Measurements from ENCODE around the gene CCDC197. TPM values are rescaled to one million over a fixed set of nuclear protein-coding genes. Genes with fewer than 3 reads are reported as not detected.

Gene CCDC197
- total RNA-seq, 1 donor from 2014 or later = not detected

DNA sequence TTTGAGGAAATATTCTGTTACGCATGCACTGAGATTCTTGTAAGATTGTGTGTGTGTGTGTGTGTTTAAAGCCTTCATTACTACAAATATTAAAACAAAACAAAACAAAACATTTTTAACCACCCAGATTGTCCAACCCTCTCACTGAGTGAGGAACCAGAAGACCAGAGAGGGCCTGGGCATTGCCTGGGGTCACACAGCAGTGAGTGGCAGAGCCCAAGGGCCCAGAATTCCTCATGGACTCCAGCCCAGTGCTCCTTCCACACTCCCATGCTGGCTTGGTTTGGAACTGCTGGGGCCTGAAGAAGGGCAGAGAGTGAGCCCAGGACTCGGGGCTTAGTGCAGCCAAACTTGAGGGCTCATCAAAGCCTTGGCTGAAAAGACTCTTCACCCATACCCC is 27.4 kb downstream of the CCDC197 start:
- H3K27me3 Mint-ChIP-seq (ENCODE audit: low read depth) = peaks cover 4% of the 10 kb centered on the region
- no peaks in the 10 kb centered on the region for H3K36me3 Mint-ChIP-seq (ENCODE audit: low read depth)
- no peak overlapping the region for H3K4me3 Mint-ChIP-seq (ENCODE audit: unreplicated experiment)
- H3K27ac Mint-ChIP-seq (ENCODE audit: unreplicated experiment) = no peak overlapping the region
- TF ChIP-seq, protein P1, sequence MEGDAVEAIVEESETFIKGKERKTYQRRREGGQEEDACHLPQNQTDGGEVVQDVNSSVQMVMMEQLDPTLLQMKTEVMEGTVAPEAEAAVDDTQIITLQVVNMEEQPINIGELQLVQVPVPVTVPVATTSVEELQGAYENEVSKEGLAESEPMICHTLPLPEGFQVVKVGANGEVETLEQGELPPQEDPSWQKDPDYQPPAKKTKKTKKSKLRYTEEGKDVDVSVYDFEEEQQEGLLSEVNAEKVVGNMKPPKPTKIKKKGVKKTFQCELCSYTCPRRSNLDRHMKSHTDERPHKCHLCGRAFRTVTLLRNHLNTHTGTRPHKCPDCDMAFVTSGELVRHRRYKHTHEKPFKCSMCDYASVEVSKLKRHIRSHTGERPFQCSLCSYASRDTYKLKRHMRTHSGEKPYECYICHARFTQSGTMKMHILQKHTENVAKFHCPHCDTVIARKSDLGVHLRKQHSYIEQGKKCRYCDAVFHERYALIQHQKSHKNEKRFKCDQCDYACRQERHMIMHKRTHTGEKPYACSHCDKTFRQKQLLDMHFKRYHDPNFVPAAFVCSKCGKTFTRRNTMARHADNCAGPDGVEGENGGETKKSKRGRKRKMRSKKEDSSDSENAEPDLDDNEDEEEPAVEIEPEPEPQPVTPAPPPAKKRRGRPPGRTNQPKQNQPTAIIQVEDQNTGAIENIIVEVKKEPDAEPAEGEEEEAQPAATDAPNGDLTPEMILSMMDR (IDR thresholded peaks at IDR 0.05) = no peak
- H3K9me3 Mint-ChIP-seq (ENCODE audit: low read depth) = no peaks in the 10 kb centered on the region
- peaks cover 13% of the 10 kb centered on the region for H3K4me1 Mint-ChIP-seq (ENCODE audit: low read depth)
- DNase-seq (ENCODE audit: low spot score) = no peak

DNA sequence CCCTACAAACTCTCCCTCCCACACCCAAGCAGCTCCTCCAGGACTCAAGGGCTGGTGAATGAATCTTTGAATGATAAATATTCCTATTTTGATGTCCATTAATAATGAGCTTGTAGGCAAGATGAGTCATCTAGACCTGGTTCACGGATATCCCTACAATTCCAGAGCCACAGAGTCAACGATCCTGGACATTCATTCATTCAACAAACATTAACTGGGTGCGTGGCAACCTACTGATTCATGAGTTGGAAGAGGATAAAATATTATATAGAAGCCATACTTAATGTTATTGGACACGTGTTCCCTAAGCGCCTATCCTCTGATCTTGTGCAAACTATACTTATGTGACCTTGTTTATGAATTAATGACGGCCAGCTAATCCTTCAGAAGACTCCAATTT is 28.6 kb downstream of the CCDC197 start:
- Mint-ChIP-seq H3K4me1 (ENCODE audit: low read depth) (peaks cover 13% of the 10 kb centered on the region), H3K9me3 (ENCODE audit: low read depth) (no peaks in the 10 kb centered on the region), H3K27ac (ENCODE audit: unreplicated experiment) (no peak overlapping the region), H3K36me3 (ENCODE audit: low read depth) (no peaks in the 10 kb centered on the region), H3K27me3 (ENCODE audit: low read depth) (no peaks in the 10 kb centered on the region), H3K4me3 (ENCODE audit: unreplicated experiment) (peak overlapping the region; percentile 67)
- no peak for DNase-seq (ENCODE audit: low spot score)
- TF ChIP-seq, protein P1 (IDR thresholded peaks at IDR 0.05) = no peak

DNA sequence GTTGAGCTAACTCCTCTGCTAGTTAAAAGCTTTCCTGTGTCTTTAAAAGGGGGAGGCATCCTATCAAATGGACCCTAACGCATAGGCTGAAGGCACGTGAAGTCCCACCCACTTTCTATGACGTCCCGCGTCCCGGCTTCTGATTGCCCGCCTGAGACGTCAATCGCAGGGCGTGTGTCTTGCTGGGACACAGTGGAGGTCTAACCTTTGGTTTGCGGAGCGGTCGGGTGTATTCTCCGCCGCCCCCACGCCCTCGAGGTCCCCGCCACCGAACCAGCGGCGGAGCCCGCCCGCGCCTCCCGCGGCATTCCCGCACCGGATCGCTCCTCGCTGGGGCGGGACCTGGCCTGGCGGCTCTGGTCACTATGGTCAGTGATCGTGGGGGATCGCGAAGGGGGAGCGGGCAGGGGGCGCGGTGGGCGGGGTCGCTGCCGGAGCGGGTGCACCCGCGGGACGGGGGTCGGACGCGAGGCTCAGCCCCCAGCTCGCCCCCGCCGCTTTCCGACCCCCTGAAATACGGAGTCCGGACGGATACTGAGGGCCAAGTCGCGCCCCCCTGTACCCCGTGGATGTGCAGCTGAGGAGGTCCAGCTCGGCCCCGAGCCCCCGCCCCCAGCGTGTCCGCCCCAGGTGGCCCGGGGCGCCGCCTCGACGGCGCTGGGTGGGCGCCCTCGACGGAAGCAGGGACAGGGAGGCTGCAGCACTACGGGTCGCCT is 29.2 kb downstream of the CCDC197 start, which contains the start of gene OTUB2:
Gene OTUB2 (plus strand): TSS at position 168 of the 716 bp plus-strand sequence. CDS start 198 bp downstream, at position 366.
- Mint-ChIP-seq H3K36me3 (ENCODE audit: low read depth) (no peaks in the 10 kb centered on the region), H3K4me1 (ENCODE audit: low read depth) (peaks cover 10% of the 10 kb centered on the region), H3K27me3 (ENCODE audit: low read depth) (no peaks in the 10 kb centered on the region), H3K4me3 (ENCODE audit: unreplicated experiment) (peak within 1 kb of the TSS; percentile 67), H3K27ac (ENCODE audit: unreplicated experiment) (no peak within 1 kb of the TSS), H3K9me3 (ENCODE audit: low read depth) (no peaks in the 10 kb centered on the region)
- no peak for DNase-seq (ENCODE audit: low spot score)
- TF ChIP-seq, protein P1 (IDR thresholded peaks at IDR 0.05) = no peak

DNA sequence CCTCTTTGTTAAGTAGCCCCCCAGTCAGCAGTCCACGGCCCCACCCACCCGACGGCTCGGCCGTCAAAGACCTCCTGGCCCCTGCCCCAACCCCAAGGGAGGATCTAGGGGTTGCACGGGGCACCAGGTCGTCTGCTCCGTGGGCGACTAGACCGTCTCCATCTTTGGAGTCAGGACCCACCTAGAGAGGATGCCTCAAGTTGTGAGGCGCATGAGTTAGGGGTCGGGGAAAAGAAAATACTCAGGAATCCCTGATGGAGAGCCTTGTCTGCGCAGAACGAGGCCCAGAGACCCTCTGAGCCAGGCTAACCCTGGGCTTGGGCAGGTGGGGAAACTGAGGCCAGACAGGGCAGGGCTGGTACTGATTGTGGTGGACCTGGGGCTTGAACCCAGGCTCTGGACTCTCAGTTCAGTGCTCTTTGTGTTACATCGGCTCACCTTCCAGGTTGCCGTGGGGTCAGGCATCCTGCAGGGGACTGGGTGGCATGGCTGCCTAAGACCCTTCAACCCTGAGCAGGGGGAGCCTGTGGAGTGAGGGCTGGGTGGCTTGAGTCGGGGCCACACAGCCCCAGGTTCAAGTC is 29.9 kb downstream of the CCDC197 start:
- peaks cover 6% of the 10 kb centered on the region for H3K4me1 Mint-ChIP-seq (ENCODE audit: low read depth)
- no peak for DNase-seq (ENCODE audit: low spot score)
- no peaks in the 10 kb centered on the region for H3K27me3 Mint-ChIP-seq (ENCODE audit: low read depth)
- H3K27ac Mint-ChIP-seq (ENCODE audit: unreplicated experiment) = no peak overlapping the region
- TF ChIP-seq, protein P1 (IDR thresholded peaks at IDR 0.05) = no peak
- peak overlapping the region; percentile 51 for H3K4me3 Mint-ChIP-seq (ENCODE audit: unreplicated experiment)
- no peaks in the 10 kb centered on the region for H3K9me3 Mint-ChIP-seq (ENCODE audit: low read depth)
- H3K36me3 Mint-ChIP-seq (ENCODE audit: low read depth) = no peaks in the 10 kb centered on the region

DNA sequence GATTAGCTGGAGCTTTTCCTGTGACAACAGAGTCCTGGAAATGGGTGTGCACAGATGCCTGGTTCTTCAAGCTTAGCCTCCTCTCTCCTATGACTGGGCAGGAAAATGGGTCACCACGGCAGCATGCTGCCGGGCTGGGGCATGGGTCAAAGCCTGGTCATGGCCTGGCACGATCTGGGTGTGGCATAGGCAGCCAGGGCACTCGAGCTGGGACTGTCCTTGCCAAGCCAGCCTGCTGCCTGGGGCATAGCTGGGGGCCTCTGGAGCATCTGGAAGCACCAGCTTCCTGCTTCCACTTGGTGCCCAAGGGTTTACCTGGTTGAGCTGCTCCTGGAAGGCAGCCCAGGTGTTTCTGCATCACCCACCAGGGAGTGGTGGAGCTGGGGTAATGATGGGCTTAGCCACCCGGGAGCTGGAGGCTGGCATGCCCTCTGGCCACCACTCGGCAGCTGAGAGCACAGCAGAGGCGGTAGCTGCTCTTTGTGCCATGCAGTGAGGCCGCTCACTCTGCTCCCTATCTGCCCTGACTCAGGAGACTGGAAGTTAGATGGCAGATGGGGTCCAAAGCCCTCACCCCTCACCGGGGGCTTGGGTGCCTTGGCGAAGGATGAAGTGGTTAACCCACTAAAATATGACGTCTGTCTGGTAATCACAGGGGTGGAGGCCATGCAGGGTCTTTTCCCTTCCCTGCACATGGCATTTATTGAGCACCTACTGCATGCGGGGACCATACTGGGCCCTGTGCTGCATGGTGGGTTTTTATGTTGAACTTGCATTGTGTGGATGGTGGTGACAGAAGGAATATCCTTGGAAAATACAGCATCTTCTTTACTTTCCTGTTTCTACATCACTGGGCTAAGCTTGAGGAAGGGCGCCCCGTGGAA is 30.7 kb downstream of the CCDC197 start:
- no peaks in the 10 kb centered on the region for H3K9me3 Mint-ChIP-seq (ENCODE audit: low read depth)
- H3K27me3 Mint-ChIP-seq (ENCODE audit: low read depth) = no peaks in the 10 kb centered on the region
- DNase-seq (ENCODE audit: low spot score) = no peak
- TF ChIP-seq, protein P1 (IDR thresholded peaks at IDR 0.05) = no peak
- H3K4me1 Mint-ChIP-seq (ENCODE audit: low read depth) = peaks cover 6% of the 10 kb centered on the region
- peak overlapping the region; percentile 23 for H3K4me3 Mint-ChIP-seq (ENCODE audit: unreplicated experiment)
- H3K36me3 Mint-ChIP-seq (ENCODE audit: low read depth) = no peaks in the 10 kb centered on the region
- no peak overlapping the region for H3K27ac Mint-ChIP-seq (ENCODE audit: unreplicated experiment)
